HG03439 (cell line): ENCODE data around the gene CALD1.

Experiments
- ATAC-seq: cut with Tn5 transposase; IDR thresholded peaks from one replicate; pipeline ENCODE4 v1.9.1; 2021; ENCODE audit warnings: mild to moderate bottlenecking, moderate library complexity; ENCODE audit not compliant: unreplicated experiment

Gene CALD1, protein sequence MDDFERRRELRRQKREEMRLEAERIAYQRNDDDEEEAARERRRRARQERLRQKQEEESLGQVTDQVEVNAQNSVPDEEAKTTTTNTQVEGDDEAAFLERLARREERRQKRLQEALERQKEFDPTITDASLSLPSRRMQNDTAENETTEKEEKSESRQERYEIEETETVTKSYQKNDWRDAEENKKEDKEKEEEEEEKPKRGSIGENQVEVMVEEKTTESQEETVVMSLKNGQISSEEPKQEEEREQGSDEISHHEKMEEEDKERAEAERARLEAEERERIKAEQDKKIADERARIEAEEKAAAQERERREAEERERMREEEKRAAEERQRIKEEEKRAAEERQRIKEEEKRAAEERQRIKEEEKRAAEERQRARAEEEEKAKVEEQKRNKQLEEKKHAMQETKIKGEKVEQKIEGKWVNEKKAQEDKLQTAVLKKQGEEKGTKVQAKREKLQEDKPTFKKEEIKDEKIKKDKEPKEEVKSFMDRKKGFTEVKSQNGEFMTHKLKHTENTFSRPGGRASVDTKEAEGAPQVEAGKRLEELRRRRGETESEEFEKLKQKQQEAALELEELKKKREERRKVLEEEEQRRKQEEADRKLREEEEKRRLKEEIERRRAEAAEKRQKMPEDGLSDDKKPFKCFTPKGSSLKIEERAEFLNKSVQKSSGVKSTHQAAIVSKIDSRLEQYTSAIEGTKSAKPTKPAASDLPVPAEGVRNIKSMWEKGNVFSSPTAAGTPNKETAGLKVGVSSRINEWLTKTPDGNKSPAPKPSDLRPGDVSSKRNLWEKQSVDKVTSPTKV

GRCh38 chr7:134778941-134779740 is at the start of gene CALD1:
Gene CALD1, plus strand, starts transcription at chr7:134779634. Its CDS starts 88,100 bp downstream, at chr7:134867734.
- no peak for ATAC-seq

DNA sequence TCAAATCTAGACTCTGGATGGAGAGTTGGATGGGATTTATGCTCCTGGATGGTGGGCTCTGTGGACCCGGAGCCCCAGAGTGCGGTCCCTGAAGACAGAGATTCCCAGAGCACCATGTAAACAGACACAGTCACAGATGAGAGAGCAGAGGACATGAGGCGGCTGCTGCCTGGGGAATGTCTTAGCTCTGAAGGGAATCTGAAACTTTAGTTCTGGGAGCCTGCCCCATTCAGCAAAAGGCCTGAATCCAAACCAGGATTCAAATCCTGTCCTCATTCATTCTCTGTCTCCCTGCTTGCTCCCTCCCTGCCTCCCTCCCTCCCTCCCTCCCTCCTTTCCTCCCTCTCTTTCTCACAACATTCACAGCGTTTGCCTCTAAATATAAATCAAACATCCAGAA is 49.5 kb upstream of the CALD1 start:
- no peak for ATAC-seq

DNA sequence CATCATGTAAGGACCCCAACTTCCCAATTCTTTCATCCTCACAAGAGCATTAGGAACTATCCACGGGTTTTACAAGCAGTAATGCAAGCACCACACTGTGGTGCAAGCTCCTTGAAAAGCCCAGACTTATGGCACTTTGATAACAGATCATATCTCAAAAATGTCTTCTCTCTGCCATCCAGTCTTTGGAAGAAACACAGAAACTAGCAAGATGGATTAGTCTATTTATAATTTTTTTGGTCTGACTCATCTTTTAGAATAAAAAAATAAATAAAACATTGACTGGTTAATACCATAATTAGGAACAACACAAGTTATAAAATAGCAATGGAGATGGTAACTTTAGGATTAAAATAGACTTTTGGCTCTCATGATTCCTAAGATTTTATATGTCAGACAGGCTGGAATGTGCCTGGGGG is 49.0 kb upstream of the CALD1 start:
- ATAC-seq, result no peak

DNA sequence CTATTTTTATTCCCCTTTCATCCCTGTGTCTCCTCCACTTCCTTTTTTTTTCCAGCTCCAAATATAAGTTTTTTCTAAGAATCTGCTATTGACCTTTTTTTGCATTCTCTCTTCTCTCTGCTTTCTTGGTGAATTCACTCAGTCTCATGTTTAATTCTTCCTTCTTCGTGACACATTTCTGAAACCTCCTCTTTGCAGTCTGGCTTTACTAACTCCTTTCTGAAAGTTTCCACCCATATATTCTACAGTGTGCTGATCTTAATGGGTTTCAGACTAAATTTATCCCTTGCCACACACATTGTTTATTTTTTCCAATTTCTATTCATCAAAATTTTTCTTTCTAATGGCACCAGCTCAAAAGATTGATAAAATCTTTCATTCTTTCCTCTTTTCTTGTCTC is 47.8 kb upstream of the CALD1 start:
- no peak for ATAC-seq

DNA sequence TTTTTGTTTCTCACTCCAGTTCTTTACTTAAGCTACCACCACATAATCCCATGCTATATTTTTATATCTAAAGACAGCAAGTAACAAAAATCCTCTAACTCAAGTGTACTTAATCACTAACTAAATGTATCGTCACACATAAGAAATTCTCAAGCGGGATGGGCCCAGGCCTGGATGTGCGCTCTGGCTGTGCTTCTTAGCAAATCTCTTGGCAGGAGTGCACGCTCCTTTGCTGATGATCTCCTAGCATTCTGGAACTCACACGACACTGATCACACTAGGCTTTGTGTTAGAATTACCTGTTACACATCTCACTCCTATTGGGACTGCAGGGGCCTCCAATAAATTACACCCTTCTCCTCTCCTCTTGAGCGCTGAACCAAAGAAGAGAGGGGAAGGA is 46.7 kb upstream of the CALD1 start:
- no peak for ATAC-seq

DNA sequence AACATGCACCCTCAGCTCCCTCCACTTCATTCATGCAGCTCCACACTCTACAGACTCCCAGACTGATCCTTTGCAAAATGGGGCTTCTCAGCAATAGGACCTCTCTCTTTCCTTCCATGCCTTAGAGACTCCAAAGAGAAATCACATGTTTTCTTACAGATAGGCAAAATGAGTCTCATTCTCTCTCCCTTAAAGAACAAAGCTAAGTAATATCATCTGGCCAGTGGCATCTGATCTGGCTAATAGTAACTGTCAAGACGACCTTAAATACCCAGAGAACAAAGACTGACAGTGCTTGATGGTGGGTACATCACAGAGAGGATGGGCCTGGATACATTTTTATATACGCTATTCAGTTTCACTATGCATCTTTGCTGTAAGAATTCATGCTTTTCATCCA is 43.1 kb upstream of the CALD1 start:
- ATAC-seq, result no peak

DNA sequence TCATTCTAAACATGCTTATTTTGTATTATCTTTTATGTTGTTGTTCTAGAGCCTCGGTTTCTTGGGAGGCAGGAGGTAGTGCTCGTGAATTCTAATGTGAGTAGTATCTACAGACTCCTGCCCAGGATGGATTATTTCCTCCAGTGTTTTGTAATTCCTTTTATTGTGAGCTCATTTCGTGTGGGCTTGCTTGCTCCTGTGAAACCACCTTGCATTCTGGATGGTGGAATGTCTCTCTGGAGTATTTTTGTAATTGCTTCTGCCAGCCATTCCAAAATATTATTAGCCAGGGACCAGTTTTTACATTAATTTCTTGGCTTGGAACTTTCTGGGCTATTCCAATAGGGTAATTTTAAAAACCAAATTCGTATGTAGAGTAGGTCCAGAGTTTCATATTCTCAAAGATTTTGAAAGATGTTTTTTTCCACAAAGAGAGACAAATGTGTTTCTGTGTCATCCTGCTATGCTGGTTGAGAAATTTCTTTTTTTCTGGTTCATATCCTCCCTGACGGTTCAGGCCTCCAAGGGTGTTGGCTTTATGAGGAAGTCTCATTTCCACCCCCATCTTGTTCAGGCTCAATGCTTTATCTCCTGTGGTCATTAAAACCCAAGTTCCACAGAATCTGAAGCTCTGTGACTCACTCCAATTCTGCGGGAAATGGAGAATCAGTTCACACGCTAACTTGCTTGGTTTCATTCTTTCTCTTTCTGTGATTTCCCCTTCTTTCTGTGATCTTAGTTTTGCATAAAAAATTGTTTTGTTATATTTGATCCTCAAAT is 41.7 kb upstream of the CALD1 start:
- ATAC-seq, result no peak

DNA sequence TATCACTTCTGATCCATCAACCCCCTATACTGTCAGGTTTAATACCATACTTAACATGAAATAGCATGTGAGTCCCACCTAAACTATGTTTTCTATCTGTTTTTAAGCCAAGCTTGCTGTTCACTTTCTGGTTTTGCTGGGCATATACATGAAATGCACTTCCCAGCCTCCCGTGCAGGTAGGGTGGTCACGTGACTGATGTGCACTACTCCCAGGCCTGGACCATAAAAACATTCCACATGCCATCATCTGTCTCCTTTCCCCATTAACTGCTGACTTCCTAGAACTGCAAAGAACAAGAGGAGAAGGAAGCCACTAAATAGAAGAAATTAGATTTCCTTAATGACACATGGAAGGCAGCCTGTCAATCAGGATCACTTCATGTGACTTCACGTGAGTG is 40.1 kb upstream of the CALD1 start:
- ATAC-seq, result no peak

- ATAC-seq, result no peak
Observed at GRCh38 chr7:134740376-134740775, 39.1 kb upstream of the CALD1 start.

- no peak for ATAC-seq
Observed at GRCh38 chr7:134741907-134742635, 37.4 kb upstream of the CALD1 start.

GRCh38 chr7:134742688-134743350 is 36.6 kb upstream of the CALD1 start:
- no peak for ATAC-seq

GRCh38 chr7:134744569-134744968 is 34.9 kb upstream of the CALD1 start:
- no peak for ATAC-seq

GRCh38 chr7:134747326-134747725 is 32.1 kb upstream of the CALD1 start:
- ATAC-seq, result no peak

DNA sequence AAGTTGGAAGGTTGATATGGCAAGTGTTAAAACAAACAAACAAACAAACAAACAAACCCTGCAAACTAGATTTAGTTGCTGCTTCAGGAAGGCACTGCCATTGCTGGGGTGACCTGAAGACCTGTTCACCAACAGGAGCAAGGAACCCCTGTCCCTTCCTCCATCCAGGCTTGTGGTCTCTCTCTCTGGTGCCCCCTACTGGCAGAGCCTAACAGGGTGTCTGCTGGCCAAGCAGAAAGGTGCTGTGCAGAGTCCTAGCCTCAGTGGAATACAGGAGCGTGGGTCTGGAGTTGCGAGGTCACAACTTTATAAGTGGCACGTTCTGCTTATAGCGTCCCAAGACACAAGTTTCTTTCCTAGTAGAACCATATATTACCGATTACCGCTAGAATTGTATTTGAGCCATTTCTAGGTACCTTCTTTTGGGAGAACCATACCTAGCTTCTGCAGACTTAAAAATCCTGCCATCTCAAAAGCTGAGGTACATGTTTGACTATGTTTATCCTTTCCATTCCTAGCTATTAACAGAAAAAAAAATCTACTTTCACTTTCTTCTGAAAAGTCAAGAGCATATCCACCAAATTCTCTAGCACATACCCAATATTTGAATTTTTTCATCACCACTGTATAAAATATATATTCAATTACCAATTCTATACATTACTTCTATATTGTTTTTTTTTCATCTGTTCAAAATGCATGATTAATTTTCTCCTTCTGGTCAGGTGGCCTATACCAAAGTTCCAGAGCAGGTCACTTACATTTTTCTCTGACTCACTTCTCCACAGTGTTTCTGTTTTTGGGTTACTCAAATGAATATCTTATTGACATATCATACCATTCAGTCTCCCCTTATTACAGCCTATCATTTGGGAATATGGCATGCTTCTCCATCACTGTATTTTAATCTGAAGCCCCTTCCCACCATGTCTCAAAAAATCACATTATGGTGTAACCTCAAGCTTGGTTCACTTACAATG is 29.1 kb upstream of the CALD1 start:
- no peak for ATAC-seq

DNA sequence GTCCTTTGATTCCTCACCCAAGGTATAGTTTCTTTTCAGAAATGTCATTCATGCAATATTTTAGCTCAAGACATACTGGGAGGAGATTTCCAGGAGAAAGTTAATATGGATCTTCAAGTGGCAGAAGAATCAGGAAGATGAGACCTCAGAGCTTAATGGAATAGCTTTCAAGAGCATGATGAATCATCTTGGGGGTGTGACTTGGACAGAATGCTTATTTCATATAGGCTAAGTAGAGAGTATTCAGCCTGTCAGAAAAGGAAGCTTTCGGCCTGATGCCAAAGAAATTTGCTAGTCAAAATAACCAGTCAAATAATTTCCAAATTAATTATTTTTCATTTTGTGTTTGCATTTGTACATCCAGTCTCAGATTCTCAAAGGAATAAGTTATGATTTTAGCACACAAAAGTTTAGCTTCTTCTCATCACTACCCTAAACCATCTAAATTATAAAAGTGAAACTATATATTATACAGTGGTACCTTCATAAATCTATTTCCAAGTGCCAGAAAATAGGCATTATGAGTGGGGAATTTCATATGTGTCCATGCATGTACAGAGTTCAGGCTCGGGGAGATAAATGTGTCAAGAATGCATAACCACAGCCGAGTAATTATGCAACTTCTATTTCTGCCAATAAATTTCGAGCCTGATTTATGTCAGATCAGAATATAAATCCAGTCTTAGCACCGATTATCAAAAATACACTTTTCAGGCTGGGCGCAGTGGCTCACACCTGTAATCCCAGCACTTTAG is 27.3 kb upstream of the CALD1 start:
- no peak for ATAC-seq

GRCh38 chr7:134755422-134756022 is 23.9 kb upstream of the CALD1 start:
- ATAC-seq, result no peak

- ATAC-seq, result no peak
Observed at GRCh38 chr7:134757938-134758337, 21.5 kb upstream of the CALD1 start.
